Measurements from ENCODE around the gene TYMP.

The TYMP gene

GRCh38 chr22:50551160-50551752 is 21.4 kb upstream of the TYMP start:
- no peak for TF ChIP-seq CTCF (IDR thresholded peaks at IDR 0.05; ENCODE audit: low read depth, low read length)
- no peak overlapping the region for H3K4me3 ChIP-seq (ENCODE audit: low read depth, low read length)
- in situ Hi-C loops (cut with HindIII; ENCODE audit: low sequenced_read_pairs) = no loop called here
- DNase-seq (ENCODE audit: low read depth, low spot score) = no peak

- in situ Hi-C loops (cut with HindIII; ENCODE audit: low sequenced_read_pairs) = no loop called here
- TF ChIP-seq CTCF (IDR thresholded peaks at IDR 0.05; ENCODE audit: low read depth, low read length) = no peak
- no peak overlapping the region for H3K4me3 ChIP-seq (ENCODE audit: low read depth, low read length)
- DNase-seq (ENCODE audit: low read depth, low spot score) = no peak
Measured at GRCh38 chr22:50550395-50550794, 20.6 kb upstream of the TYMP start.

- in situ Hi-C loops (cut with HindIII; ENCODE audit: low sequenced_read_pairs) = no loop called here
- TF ChIP-seq CTCF (IDR thresholded peaks at IDR 0.05; ENCODE audit: low read depth, low read length) = no peak
- no peak for DNase-seq (ENCODE audit: low read depth, low spot score)
- H3K4me3 ChIP-seq (ENCODE audit: low read depth, low read length) = no peak overlapping the region
Measured at GRCh38 chr22:50548921-50549790, 19.3 kb upstream of the TYMP start.

DNA sequence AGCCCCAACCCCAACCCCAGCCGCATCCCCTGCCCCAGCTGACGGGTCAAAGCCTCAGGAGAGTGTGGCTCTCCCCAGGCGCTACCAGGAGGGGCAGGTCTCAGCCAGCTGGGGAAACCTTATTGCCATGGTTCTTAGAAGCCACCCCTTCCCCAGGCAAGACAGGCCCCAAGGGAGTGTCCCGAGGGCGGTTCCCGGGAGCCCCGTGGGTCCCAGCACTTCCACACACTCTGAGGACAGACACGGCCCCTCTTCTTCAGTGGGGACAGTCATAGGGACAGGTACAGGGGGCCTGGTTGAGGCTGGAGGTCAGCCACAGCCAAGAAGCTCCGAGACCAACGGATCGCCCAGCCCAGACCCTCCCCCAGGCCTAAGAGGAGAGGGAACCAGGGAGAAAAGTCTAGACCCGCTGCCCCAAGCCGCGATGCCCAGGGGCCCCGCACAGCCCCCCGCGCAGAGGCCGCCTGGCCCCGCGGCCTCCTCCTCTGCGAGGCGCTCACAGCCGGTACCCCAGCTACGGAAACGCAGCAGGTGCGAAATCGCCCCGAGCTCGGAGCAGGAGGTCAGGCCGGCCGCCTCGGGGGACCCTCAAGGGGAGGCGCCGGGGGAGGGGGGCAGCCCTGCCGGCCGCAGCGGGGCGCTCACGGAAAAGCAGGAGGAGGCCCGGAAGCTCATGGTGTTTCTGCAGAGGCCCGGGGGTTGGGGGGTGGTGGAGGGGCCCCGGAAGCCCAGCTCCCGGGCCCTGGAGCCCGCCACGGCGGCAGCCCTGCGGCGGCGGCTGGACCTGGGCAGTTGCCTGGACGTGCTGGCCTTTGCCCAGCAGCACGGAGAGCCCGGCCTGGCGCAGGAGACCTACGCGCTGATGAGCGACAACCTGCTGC is 18.5 kb upstream of the TYMP start:
- no peak for TF ChIP-seq CTCF (IDR thresholded peaks at IDR 0.05; ENCODE audit: low read depth, low read length)
- H3K4me3 ChIP-seq (ENCODE audit: low read depth, low read length) = no peak overlapping the region
- no peak for DNase-seq (ENCODE audit: low read depth, low spot score)

GRCh38 chr22:50547263-50547985 is 17.6 kb upstream of the TYMP start:
- in situ Hi-C loops (cut with HindIII; ENCODE audit: low sequenced_read_pairs) = no loop called here
- TF ChIP-seq CTCF (IDR thresholded peaks at IDR 0.05; ENCODE audit: low read depth, low read length) = no peak
- H3K4me3 ChIP-seq (ENCODE audit: low read depth, low read length) = no peak overlapping the region
- DNase-seq (ENCODE audit: low read depth, low spot score) = no peak

More for the DNA sequence above, 18.5 kb upstream of the TYMP start:
- in situ Hi-C loops (cut with HindIII; ENCODE audit: low sequenced_read_pairs) = no loop called here

Measured in astrocyte of the spinal cord (primary cell).